MM.1S (cell line): ENCODE data around the gene TRIM66.

Experiments used
- EZH2 ChIP-seq: fragments of 300-600 bp; sonication (generic); optimal IDR thresholded peaks from 2 replicates; pipeline ENCODE3; 2017; ENCODE audit warnings: low read depth, mild to moderate bottlenecking, antibody characterized with exemption, low read length, mixed read lengths
- TF ChIP-seq, protein P1 (sequence below): fragments of 300-600 bp; sonication (generic); IDR thresholded peaks from 2 replicates; pipeline ENCODE4 v1.5.1; 2016; ENCODE audit warnings: antibody characterized with exemption, low read length, mixed read lengths

DNA sequence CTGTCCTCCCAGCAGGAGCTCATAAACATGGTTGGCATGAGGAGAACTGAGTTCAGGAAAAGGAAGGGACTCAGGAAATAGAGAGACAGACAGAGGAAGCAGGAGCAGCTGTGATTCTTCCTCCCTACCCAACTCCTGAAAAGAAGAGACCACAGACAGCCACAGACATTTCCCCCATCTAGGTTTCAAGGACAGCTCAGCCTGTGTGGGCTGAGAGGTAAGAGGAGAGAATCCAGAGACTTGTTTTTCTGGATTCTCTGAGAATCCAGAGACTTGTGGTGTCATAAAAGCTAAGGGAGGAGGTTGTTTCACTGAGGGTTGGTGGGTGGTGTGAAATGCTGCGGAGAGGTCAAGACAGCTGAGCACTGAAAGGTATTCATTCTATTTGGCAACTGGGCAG is 69.4 kb downstream of the TRIM66 start:
- TF ChIP-seq, protein P1, sequence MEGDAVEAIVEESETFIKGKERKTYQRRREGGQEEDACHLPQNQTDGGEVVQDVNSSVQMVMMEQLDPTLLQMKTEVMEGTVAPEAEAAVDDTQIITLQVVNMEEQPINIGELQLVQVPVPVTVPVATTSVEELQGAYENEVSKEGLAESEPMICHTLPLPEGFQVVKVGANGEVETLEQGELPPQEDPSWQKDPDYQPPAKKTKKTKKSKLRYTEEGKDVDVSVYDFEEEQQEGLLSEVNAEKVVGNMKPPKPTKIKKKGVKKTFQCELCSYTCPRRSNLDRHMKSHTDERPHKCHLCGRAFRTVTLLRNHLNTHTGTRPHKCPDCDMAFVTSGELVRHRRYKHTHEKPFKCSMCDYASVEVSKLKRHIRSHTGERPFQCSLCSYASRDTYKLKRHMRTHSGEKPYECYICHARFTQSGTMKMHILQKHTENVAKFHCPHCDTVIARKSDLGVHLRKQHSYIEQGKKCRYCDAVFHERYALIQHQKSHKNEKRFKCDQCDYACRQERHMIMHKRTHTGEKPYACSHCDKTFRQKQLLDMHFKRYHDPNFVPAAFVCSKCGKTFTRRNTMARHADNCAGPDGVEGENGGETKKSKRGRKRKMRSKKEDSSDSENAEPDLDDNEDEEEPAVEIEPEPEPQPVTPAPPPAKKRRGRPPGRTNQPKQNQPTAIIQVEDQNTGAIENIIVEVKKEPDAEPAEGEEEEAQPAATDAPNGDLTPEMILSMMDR: no peak
- no peak for TF ChIP-seq EZH2
